Right ventricle myocardium inferior (tissue), 1 donor: Measurements from ENCODE around the gene TSPOAP1. TPM values are rescaled to one million over a fixed set of nuclear protein-coding genes. Genes with fewer than 3 reads are reported as not detected.

Experiments
- ATAC-seq: fragments of 200-7000 bp; cut with Tn5 transposase; one replicate; pipeline ENCODE4 v1.9.1; 2020; ENCODE audit warnings: mild to moderate bottlenecking, moderate library complexity
- DNase-seq: peaks from one replicate; pipeline ENCODE4 v3.0.0; 2021; ENCODE audit errors: missing footprints
- intact Hi-C: fragments of 100-400 bp; cut with DNase I; formaldehyde crosslinking; loops from one replicate; pipeline ENCODE4 v1.11.0; 2022
- total RNA-seq: library from RNA; stranded (reverse); fragmentation: NEBNext Ultra II Directional; extraction: Animal tissue kit (Norgen Biotek cat#: 25700); gene quantifications from one replicate; pipeline ENCODE4 v1.2.1, GENCODE V29; 2021
- donor health status: DM: no; HTN: yes; CAD: no; lungs with severe emphysema.

The TSPOAP1 gene
- total RNA-seq, 1 donor from 2014 or later, result 12.1 TPM

DNA sequence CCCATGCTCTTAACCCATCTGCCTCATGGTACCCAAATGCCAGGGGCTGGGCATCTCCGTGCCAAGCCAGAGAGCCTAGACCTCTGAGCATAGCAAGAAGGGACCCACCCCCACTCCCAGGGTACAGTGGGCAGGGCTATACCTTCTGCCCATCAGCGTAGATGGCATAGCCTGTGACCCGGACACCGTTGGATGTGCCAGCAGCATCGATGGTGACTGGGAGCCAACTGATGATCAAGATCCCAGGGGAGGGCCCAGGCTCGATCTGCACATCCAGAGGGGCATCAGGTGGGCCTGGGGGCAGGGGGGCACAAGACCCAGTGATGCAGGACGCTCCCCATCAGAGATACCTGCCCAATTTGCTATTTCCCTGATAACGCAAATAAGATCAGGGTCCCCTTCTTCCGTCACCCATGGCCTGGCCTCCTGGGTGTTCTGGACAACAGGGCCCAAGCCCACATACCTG lies 17.1 kb downstream of the TSPOAP1 start:
- ATAC-seq (no peak), DNase-seq (no peak)
- intact Hi-C loops, result no loop called here

DNA sequence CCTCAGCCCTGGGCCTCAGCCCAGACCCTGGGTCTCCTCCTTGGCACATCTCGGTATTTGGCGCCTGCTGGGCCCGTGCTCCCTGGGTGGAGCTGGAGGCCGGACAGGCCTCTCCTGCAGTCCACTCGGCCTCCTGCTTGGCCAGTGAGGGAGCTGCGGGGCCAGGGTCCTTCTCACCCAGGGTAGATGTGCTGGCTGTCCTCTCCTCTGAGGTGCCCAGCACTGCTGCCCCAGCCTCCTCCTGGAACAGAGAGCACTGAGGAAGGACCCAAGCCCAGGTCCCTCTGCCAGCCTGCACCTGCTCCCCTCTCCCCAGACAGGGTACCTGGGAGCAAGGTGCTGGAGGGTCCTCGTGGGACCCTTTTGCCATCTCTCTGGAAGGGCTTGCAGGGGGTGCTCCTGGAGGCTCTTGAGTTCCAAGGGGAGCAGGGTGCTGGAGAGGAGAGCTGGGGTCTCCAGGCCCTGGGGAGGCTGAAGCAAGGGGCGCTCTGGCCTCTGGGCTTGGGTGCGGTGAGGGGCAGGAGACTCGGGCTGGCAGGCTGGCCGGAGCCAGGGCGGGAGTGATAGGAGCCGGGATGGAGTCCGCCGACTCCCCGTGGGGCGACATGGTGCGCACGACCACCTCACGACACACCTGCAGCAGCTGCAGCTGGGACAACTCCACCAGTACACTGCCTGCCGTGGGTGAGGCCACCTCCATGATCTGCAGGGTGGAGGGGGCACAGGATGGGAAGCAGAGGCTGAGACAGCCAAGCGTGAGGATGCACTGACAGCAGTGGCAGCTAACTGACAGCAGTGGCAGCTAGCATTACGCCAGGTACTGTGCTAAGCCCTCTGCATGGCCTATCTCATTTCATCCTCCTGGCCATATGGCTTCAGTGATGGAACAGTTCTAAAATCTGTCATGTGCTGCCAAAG lies 17.8 kb downstream of the TSPOAP1 start:
- intact Hi-C loops, result no loop called here
- DNase-seq (peak; percentile 37), ATAC-seq (no peak)

DNA sequence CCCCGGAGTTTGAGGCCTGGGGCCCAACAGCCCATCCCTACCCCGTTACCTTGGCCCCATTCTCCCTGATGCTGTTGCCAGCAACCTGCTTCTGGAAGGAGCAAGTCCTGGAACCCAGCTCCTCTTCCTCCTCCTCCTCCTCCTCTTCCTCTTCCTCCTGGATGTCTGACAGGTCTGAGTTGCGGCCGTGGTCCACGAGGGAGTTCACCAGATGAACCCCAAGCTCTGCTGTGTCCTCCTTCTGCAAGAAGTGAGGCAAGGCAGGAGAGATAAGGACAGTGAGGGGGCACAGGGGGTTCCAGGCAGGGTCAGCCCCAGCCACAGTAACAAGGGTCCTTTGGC lies 18.7 kb downstream of the TSPOAP1 start:
- ATAC-seq (no peak), DNase-seq (no peak)
- intact Hi-C loops, result no loop called here

DNA sequence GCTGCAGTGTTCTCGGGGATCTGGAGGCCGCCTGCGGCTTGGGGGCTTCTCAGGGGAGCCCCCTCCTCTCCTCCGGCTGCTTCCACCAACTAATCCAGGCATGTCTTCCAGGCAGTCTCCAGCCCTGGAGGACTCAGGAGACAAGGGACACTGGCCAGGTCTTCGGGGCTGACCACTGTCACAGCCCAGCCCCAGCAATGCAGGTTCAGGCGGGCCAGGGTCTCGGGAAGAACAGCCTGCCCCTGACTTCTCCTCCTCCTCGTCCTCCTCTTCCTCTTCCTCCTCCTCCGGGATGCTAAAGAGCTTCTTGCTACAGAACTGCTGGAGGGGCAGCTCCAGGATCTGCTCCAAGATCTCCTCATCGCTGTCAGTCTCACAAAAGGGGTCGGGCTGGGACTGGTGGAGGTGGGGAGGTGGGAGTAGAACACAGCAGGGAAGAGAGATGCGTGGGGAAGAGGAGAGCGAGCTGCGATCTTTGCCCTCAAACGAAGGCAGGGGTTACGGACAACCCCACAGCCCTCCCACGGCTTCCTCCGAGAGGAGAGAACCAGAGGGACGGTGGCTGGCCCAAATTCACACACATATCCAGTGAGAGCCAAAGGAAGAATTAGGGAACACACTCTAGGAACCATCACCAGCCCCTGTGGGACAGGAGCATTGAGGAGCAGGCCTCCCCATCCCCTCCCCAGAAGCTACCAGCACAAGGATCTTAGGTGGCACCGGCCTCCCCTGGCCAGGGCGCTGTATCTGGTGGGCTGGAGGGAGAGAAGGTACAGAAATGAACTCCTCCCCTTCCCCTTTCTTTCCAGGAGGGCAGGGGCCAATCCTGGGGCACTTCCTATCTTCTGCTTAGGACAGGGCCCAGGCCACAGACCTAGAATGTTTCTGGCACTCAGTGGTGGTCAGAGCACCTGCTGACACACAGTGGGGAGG lies 19.3 kb downstream of the TSPOAP1 start:
- peak; percentile 31 for DNase-seq
- intact Hi-C loops, result no loop called here

DNA sequence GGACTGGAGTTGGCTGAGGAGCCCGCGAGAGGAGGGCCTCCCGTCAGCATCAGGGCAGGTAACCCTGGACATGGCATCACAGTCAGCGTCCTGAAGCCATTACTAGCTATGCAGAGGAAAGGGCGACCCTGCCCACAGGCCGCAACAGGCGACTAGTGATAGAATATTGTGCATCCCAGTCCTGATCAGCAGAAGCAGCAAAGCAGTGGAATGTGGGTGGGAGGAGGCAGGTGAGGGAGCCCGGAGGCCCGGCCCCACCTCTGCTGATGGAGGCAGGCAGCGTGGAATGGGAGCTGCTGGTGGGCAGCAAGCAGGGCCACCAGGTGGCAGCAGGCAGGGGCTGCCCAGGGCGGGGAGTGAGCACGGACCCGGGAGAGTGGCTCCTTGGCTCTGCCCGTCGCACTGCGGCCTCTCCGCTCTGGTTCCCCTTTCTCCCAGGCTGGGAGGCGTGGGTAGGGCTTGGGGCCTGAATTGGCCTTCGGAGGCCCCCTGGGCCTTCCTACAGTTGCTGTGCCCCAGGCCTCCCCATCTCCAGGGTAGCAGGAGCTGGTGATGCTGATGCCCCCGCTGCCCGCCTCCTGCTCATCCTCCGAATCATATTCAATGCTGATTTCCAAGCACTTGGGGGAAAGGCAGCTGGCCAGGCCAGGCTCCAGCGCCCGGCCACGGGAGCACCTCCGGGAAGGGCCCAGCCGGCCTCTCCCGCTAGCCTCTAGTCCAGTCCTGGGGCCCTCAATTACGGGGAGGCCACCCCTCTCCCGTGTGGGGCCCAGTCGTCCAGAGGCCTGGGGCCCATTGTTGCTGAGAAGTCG lies 20.2 kb downstream of the TSPOAP1 start:
- DNase-seq (peak; percentile 67), ATAC-seq (no peak)
- intact Hi-C loops, result no loop called here

More for the DNA sequence above, 19.3 kb downstream of the TSPOAP1 start:
- ATAC-seq, result no peak

DNA sequence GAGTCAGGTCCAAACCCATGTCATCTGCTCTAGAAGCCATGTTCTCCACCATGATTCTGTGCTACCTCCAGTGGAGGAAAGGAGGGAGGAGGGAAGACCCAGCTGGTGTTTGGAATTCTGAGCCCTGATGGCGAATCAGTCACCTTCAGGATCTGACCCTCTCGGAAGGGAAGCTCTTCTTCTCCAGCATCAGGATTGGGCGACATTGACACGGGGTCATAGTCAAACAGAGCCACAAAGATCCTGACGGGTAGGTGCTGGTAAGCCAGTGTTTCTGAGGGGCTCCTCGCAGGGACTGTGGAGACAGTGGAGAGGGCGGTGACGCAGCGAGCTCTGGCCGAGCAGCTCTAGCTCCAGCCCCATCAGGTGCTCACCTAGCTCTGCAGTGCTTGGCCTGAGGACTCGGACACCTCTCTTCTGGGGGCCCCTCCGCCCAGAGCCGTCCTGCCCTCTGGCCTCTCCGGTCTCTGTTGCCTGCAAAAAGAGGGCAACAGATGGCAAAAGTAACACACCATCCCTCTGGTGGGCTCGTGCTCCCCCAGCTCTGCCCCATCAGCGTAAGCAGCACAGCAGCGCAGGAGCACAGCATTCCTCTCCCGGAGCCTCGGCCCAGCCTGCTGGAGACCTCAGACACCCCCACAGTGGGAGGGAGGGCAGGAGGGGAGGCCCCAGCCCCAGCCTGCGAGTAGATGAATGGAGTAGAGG lies 21.0 kb downstream of the TSPOAP1 start:
- DNase-seq (peak; percentile 30), ATAC-seq (no peak)
- intact Hi-C loops, result no loop called here

DNA sequence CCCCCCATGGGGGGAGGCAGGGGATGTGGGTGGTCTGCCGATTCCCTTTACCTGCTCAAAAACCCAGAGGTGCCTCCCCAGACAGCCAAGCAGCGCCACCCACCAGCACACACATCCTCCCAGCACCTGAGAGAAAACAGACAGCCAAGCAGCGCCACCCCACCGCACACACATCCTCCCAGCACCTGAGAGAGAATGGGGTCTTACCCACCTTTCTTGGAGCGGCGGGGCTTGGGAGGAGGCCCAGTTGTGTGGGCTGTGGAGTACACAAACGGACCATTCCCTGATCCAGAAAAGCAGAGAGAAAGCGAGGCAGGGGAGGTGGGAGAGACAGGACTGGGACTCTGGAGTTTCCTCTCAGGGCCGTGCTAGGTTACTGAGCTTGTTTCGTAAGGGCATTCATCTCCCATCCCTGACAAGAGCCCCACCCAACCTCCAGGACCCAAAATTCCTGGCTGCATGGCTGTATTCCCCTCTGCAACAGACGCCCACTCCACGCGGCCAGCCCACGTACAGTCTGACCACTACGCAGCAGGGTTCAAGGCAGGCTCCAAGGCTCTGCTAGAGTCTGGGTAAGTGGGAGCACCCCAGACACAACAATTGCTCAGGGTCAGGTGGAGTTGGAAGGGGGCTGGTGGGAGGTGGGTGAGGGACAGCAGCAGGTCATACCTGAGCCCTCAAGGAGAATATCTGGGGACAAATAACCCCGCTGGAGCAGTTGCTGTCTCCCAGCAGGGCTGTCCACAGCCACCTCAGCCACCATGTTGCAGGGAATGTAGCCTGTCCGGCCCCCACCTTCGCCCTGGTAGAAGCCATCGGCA lies 22.3 kb downstream of the TSPOAP1 start:
- no peak for ATAC-seq
- intact Hi-C loops, result no loop called here
- peak; percentile 48 for DNase-seq

DNA sequence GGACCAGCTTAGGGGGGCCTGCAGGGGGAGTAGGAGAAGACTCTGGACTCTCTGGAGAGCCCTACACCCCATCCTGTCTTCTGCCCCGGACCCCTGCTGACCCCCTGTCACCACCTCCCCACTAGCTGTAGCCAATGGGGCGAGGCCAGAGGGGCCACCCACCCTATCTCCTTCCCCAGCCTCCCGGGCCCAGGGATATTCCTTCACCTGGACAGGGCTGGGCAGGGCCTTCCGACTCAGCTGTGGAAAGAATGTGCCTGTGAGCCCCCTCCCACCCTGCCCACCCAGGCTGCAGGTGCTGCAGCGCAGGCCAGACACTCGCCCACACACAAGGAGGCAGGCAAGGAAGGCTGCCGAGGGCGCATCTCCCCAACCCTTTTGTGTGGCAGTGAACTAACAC lies 23.0 kb downstream of the TSPOAP1 start:
- ATAC-seq (no peak), DNase-seq (peak; percentile 16)
- intact Hi-C loops, result no loop called here

DNA sequence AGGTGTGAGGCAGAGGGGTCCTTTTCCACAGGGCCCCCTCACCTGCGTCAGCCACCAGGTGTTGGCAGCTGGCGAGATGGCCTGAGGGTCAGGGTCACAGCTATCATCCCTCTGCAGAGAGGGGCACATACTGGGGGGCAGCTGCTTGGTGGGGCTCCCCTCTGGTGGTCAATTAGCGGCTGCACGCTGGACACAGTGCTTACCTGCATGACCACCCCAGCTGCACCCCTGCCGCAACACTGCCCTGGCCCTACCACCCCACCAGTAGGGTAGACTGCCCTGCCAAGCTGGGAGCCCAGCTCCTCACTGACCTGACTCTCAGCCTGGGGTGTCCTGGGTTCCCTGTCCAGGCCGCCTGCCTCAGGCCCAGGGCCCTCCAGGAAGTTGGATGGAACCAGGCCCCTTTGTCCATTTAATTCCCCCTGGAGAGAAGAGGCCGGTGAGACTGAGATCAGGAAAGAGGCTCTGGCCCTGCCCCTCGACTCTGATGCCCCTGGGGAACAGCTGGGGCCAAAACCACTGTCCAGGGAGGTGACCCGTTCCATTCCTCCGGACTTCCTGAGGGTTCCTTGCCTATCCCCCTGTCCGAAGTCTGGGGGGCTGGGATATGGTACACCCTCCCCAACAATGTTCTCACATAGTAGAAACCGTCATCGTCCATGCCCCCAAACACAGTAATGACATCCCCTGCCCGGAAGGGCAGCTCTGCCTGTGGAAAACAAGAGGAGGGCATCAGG lies 23.7 kb downstream of the TSPOAP1 start:
- intact Hi-C loops, result no loop called here
- ATAC-seq, result no peak
- DNase-seq, result peak; percentile 15

DNA sequence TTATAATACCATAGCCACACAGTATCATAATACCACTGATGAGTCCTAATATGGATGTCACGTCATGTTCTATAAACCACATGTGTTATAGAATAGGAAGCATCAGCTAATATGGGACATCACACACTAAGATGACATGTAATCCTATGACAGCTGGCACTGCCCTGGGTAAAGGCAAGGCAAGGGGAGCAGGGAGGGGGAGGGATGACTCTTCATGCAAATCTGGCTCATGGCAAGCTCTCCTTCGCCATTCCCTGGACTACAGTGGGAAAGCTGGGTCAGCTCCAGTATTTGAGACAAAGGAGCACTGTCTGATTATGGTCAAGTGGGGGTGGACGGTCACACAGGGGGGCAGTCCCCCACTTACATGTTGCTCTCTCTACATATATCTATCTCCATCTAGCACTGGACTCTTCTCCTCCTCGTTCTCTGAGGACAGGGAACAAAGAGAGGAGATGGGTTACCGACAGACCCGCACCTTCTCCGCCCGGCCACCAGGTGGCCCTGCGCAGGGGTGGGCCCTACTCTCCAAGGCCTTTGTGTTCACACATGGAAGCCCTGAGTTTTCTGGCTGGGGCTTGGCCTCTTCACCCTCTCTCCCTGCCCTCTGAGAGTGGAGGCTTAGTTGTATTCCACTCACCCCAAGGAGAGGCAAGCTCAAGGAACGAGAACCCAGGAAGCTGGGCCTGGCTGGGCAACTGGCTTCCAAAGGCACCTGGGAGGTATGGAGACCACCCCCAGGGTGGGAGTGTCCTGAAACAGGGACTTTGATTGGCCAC lies 24.4 kb downstream of the TSPOAP1 start:
- ATAC-seq (peak; percentile 68), DNase-seq (peak; percentile 76)
- intact Hi-C loops, result no loop called here

DNA sequence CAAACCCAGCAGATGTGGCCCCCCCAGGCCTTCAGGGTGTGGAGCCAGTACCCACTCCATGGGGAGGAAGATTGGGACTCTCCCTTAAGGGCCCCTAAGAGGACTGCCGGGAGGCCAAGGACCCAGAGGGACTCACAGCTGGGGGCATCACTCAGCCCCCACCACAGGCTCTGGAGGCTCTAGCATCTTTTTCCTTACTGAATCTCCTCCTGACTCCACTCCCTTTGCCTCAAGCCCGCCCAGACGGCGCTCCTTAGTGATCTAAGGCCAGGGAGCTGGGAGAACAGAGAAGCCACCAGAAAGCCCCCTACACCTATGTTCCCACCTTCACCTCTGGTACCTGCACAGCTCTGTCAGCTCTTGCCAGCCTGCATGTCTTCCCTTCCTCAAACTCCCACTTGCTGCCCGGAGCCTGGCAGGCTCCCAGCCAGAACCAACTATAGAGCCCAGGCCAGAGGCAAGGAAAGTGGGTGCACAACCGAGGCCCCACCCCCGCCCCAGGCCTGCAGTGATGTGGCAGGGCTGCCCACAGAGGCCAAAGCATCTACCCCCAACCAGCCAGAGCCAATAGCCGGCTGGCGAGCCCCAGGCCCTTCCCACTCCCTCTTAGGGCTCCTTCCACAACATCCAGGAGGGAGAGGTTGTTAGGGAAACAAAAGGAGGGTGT lies 25.5 kb downstream of the TSPOAP1 start:
- no peak for ATAC-seq
- intact Hi-C loops, result no loop called here
- DNase-seq, result peak; percentile 28

DNA sequence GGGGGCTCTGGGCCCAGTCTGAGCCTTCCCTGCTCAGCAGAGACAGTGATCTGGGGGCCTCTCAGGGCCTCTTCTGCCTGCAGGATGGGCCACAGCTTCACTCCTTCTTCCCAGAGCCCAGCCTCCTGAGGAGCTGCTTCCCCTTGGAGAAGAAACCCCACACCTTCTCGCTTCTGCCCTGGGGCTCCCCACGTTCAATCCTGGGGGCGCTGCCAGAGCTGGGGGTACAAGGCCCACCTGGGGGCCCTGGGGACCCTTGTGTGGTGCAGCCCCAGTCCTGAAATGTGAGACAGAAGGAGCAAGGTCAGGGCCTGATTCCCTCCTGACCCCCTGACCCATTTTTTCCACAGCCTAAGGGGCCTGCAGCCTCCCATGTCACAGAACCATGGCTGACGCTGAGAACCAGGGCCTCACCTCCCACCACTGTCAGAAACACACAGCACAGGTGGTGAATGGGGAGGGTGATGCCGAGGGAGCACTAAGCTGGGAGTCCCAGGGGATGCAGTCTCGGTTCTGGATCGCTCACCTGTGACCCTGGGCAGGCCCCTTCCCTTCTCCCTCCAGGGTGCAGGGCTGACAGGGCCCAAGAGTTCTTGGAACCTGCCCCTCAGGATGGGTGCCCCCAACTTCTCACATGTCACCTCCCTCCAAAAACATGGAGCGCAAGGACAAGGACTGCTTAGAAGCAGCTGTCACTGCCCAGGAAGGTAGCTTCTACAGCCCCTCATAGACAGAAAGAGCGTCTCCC lies 26.2 kb downstream of the TSPOAP1 start:
- no peak for ATAC-seq
- DNase-seq, result peak; percentile 17
- intact Hi-C loops, result no loop called here

DNA sequence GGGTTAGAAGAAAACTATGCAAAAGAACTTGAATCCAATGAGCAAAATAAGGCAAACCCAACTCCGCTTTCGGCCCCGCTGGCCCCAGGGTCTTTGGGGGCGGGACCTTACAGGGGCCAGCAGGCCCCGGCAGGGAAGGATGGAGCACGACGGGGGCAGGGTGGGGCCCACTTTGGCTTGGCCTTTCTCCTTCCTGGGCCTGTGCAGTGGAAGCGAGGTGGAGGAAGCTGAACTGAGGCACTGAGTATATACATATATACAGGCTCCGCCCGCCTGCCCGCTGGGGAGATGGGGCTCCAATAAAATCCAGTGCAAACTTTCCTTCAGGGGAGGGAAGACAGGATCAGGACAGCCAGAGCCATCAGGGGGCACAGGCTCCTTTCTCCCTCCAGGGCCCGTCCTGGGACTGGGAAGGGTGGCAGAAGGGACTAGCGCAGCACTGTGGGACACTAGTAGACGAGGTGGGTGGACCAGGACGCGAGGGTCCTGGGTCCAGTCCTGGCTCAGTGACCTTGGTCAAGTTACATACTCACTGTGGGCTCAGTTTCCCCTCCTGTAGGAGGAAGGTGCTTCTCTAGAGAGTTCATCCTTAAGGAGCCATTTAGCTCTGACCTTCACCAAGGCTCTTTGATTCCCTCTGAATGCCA lies 27.0 kb downstream of the TSPOAP1 start:
- intact Hi-C loops, result no loop called here
- no peak for ATAC-seq
- DNase-seq, result peak; percentile 20

DNA sequence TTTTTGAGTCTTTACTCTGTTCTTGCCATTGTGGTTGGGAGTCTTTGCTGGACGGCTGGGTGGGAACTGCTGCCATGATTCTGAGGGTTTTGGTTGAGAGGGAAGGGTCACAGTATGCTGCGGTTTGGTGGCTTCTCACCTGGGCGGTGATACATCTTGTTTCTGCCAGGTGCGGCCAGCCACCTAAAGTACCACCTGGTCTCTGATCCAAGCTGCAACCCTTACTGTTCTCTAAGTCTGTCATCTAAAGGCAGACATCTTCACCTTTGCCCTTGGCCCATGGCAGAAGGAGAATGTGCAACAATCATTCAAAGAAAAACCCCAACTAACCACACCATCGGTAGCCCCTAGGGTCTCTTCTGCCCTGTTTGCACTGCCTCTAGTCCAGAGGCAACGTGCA lies 28.3 kb downstream of the TSPOAP1 start:
- intact Hi-C loops, result no loop called here
- ATAC-seq (no peak), DNase-seq (peak; percentile 45)
